ENCODE data around the gene PUS10. TPM values are rescaled to one million over a fixed set of nuclear protein-coding genes. Genes with fewer than 3 reads are reported as not detected.
A peak's percentile ranks its signal among the peaks of the same experiment; 100 is the strongest.

PUS10 gene
- total and polyA plus RNA-seq, 2 experiments from 2014 or later, result 6.7 to 7.1 TPM

- DNase-seq, result peak; percentile 57
- Histone ChIP-seq H3F3A (ENCODE audit: insufficient read depth) (peaks cover 8% of the 10 kb centered on the region; the same call in 1 of the 2 replicates), H3K4me2 (ENCODE audit: unreplicated experiment) (peak overlapping the region; percentile 32), H3K9me3 (ENCODE audit: low read depth) (no peaks in the 10 kb centered on the region), H3K4me3 (no peak overlapping the region), H4K20me1 (ENCODE audit: insufficient read depth) (no peaks in the 10 kb centered on the region), H3K4me1 (ENCODE audit: insufficient read depth) (peaks cover 18% of the 10 kb centered on the region), H3K27ac (peak overlapping the region; percentile 63), H3K27me3 (replicated peaks; ENCODE audit: insufficient read depth) (no peaks in the 10 kb centered on the region), H3K36me3 (ENCODE audit: low read depth) (no peaks in the 10 kb centered on the region), H3K9ac (peak overlapping the region; percentile 42), H2AFZ (peak overlapping the region; percentile 22), H3K9me2 (ENCODE audit: insufficient read depth) (no peaks in the 10 kb centered on the region), H3K79me2 (ENCODE audit: insufficient read depth) (peaks cover 12% of the 10 kb centered on the region)
- 2 to 5% methylated on average over 1 of the region's 1 CpG for WGBS, 2 experiments (ENCODE audit: low coverage in 1 of 2, low lambda C conversion rate in 2 of 2, missing lambda C conversion rate in 2 of 2)
- in situ Hi-C loops (cut with MboI), result no loop called here
- TF ChIP-seq EZH2 (IDR thresholded peaks at IDR 0.05; ENCODE audit: insufficient read depth, poor library complexity, severe bottlenecking) (no peak), EZH2phosphoT487 (IDR thresholded peaks at IDR 0.05; ENCODE audit: insufficient read depth, low read depth) (no peak)
Measured at GRCh38 chr2:61011678-61012077, 6.4 kb downstream of the PUS10 start.

- H3K79me2 ChIP-seq (ENCODE audit: insufficient read depth), result no peaks in the 10 kb centered on the region
Measured at GRCh38 chr2:61009355-61009754, 8.7 kb downstream of the PUS10 start.

GRCh38 chr2:61006486-61007105 is 11.5 kb downstream of the PUS10 start:
- Histone ChIP-seq H3K79me2 (ENCODE audit: insufficient read depth) (no peaks in the 10 kb centered on the region), H3K9ac (no peak overlapping the region), H4K20me1 (ENCODE audit: insufficient read depth) (no peaks in the 10 kb centered on the region), H3K27me3 (replicated peaks; ENCODE audit: insufficient read depth) (no peaks in the 10 kb centered on the region), H3K9me3 (ENCODE audit: low read depth) (no peaks in the 10 kb centered on the region), H3K4me3 (no peak overlapping the region), H3F3A (ENCODE audit: insufficient read depth) (no peaks in the 10 kb centered on the region), H2AFZ (no peak overlapping the region), H3K27ac (no peak overlapping the region), H3K4me1 (ENCODE audit: insufficient read depth) (peaks cover under 1% of the 10 kb centered on the region; the same call in 1 of the 2 replicates), H3K36me3 (ENCODE audit: low read depth) (no peaks in the 10 kb centered on the region), H3K4me2 (ENCODE audit: unreplicated experiment) (no peak overlapping the region), H3K9me2 (ENCODE audit: insufficient read depth) (no peaks in the 10 kb centered on the region)
- DNase-seq, result no peak
- in situ Hi-C loops (cut with MboI), result no loop called here
- TF ChIP-seq EZH2 (IDR thresholded peaks at IDR 0.05; ENCODE audit: insufficient read depth, poor library complexity, severe bottlenecking) (no peak), EZH2phosphoT487 (IDR thresholded peaks at IDR 0.05; ENCODE audit: insufficient read depth, low read depth) (no peak)

More at GRCh38 chr2:61009355-61009754, 8.7 kb downstream of the PUS10 start:
- Histone ChIP-seq H3K36me3 (ENCODE audit: low read depth) (no peaks in the 10 kb centered on the region), H3K27me3 (replicated peaks; ENCODE audit: insufficient read depth) (no peaks in the 10 kb centered on the region), H3K9ac (no peak overlapping the region), H3F3A (ENCODE audit: insufficient read depth) (peaks cover 8% of the 10 kb centered on the region; the same call in 1 of the 2 replicates), H3K9me2 (ENCODE audit: insufficient read depth) (no peaks in the 10 kb centered on the region), H2AFZ (no peak overlapping the region), H3K4me3 (no peak overlapping the region), H3K4me2 (ENCODE audit: unreplicated experiment) (no peak overlapping the region), H3K4me1 (ENCODE audit: insufficient read depth) (peaks cover 10% of the 10 kb centered on the region), H3K9me3 (ENCODE audit: low read depth) (no peaks in the 10 kb centered on the region), H3K27ac (no peak overlapping the region), H4K20me1 (ENCODE audit: insufficient read depth) (no peaks in the 10 kb centered on the region)
- in situ Hi-C loops (cut with MboI), result no loop called here
- TF ChIP-seq EZH2 (IDR thresholded peaks at IDR 0.05; ENCODE audit: insufficient read depth, poor library complexity, severe bottlenecking), result no peak
- TF ChIP-seq EZH2phosphoT487 (IDR thresholded peaks at IDR 0.05; ENCODE audit: insufficient read depth, low read depth), result no peak
- DNase-seq, result no peak

- Histone ChIP-seq H3K27me3 (replicated peaks; ENCODE audit: insufficient read depth) (no peaks in the 10 kb centered on the region), H3K4me1 (ENCODE audit: insufficient read depth) (no peaks in the 10 kb centered on the region), H3K36me3 (ENCODE audit: low read depth) (no peaks in the 10 kb centered on the region), H4K20me1 (ENCODE audit: insufficient read depth) (no peaks in the 10 kb centered on the region), H2AFZ (no peak overlapping the region), H3K27ac (no peak overlapping the region), H3K4me3 (no peak overlapping the region), H3K4me2 (ENCODE audit: unreplicated experiment) (no peak overlapping the region), H3F3A (ENCODE audit: insufficient read depth) (no peaks in the 10 kb centered on the region), H3K9ac (no peak overlapping the region), H3K9me2 (ENCODE audit: insufficient read depth) (no peaks in the 10 kb centered on the region), H3K9me3 (ENCODE audit: low read depth) (no peaks in the 10 kb centered on the region), H3K79me2 (ENCODE audit: insufficient read depth) (no peaks in the 10 kb centered on the region)
- 95% methylated on average over 3 of the region's 3 CpGs for WGBS, 2 experiments (ENCODE audit: low coverage in 1 of 2, low lambda C conversion rate in 2 of 2, missing lambda C conversion rate in 2 of 2)
- in situ Hi-C loops (cut with MboI), result no loop called here
- TF ChIP-seq EZH2 (IDR thresholded peaks at IDR 0.05; ENCODE audit: insufficient read depth, poor library complexity, severe bottlenecking) (no peak), EZH2phosphoT487 (IDR thresholded peaks at IDR 0.05; ENCODE audit: insufficient read depth, low read depth) (no peak)
- no peak for DNase-seq
Measured at GRCh38 chr2:61005736-61006135, 12.3 kb downstream of the PUS10 start.
